CD4-positive, alpha-beta T cell treated with Interleukin-6 for 4 hours (primary cell): ENCODE data around the gene COX19.
"Not testable (repeated sequence)": the region's sequence is repeated elsewhere in the genome, so short reads cannot be mapped to it uniquely, and the experiment has no call there.

Experiments used
- DNase-seq: peaks from one replicate; pipeline ENCODE4 v3.0.0-alpha.2; 2020; ENCODE audit warnings: mixed read lengths

COX19 gene

GRCh38 chr7:959271-959670 is 16.1 kb downstream of the COX19 start:
- no peak for DNase-seq

GRCh38 chr7:958221-959200 is 16.8 kb downstream of the COX19 start:
- DNase-seq = no peak

GRCh38 chr7:957418-958220 is 17.7 kb downstream of the COX19 start:
- no peak for DNase-seq

GRCh38 chr7:956031-956430 is 19.3 kb downstream of the COX19 start:
- no peak for DNase-seq

DNA sequence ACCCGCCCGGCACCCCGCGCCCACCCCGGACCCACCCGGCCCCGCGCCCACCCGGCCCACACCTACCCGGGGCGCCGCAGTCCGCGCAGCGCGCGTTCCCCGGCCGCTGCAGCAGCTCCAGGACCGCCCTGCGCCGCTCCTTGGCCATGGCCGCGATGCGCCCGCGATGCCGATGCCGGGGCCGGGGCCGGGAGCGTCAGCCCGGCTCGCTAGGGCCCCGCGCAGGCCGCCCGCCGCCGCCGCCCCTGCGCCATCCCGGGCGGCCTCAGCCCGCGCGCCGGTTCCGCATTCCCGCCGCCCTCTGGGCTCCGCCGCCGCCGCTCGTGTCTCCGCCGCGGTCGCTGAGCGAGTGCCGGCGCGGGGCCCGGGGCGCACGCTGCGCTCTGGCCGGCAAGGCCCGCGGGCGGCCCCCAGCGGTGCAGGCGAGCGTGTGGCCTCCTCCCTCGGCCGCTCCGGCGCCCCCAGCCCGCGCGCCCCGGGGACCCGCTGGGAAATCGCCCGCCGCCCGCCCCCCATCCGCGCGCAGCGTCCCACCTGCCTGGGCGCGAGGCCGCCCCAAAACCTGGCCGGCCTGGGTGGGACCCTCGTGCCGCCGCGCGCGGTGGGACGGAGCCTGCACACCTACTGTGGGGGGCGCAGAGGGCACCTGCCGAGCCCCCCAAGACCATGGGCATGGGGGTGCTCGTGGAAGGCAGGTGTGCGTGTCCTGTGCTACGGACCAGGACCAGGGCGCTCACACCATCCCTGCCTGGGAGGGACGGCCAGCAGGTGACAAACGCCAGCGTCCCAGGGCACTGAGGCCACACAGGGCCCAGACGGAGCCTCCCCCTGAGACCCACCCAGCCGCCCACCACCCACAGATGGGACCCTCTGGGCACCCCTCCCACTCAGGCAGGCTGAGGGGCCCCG is 20.8 kb downstream of the COX19 start, which contains the start of gene ADAP1:
ADAP1 (minus strand) TSS at position 351 of the 909 bp plus-strand sequence; CDS start at position 148, 203 bp downstream.
- DNase-seq = peak; percentile 75

DNA sequence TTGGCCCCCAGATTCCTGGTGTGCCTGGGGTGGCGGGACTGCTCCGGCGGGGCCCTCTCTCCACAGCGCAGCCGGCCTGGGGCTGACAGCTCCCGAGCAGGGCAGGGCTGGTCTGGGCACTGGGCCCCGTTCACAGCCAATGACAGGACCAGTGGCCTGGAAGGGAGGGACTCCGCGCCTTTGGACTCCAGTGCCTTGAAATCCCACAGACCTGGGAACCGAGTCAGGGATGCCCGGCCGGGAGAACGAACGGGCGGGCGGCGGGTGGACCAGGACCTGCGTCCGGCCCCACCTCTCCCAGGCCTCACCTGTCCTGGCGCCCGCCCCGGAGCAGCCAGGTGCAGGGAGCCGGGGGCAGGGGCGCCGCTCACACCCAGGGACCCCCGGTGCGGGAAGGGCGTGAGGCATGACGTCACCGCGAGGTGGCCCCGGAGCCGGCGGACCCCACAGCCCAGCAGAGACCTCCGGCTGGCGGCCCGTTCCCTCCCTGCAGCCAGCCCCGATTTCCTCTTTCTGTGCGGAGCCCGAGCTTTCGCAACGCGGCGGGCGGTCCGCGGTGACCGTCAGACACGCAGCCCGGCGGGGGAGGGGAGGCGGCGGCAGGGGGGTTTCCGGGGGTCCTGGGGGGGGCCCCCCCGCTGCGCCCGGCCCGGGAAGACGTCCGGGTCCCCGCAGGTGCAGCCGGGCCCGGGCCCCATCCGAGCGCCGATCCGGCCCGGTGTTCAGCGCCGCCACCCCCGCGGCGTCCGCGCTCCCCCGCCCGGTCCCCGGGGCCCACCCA is 21.6 kb downstream of the COX19 start:
- peak; percentile 24 for DNase-seq

DNA sequence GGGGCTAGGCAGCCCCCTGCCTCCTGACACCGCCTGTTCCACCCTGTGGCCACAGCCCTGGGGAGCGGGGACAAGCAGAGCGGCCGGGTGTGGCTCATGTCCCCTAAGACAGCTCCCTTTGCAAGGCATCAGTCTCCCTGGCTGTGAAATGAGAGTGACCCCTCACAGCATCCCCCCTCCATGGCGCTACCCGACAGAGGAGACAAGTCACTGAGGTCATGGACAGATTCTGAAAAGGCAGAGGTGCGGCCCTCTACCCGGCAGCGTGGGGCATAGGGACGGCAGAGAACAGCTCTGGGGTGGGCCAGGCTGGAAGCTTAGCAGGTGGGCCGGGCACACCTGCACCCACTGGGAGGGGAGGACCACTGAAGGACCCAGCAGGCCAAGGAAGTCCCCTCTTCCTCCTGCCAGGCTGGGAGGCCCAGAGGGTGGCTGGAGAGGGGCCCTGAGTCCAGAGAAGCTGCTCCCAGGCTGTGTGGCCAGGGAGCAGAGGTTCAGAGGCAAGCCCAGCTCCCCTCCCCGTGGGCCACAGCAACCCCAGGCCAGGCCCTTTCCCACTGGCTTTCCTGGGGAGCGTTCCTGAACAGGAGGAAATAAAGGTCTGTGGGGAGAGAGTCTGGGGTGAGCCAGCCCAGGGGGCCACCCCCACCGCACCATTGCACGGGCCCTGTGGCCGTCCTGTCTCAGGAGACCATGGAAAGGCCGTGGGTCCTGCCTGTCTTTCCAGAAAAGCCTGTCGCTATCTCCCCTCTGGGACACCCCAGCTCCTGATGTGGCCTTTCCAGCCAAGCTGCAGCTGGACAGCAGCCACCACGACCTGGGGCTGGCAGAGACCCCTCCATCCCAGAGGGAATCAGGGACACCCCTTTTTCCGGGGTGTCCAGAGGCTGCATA is 22.6 kb downstream of the COX19 start:
- no peak for DNase-seq

GRCh38 chr7:951881-952547 is 23.3 kb downstream of the COX19 start:
- DNase-seq = no peak

DNA sequence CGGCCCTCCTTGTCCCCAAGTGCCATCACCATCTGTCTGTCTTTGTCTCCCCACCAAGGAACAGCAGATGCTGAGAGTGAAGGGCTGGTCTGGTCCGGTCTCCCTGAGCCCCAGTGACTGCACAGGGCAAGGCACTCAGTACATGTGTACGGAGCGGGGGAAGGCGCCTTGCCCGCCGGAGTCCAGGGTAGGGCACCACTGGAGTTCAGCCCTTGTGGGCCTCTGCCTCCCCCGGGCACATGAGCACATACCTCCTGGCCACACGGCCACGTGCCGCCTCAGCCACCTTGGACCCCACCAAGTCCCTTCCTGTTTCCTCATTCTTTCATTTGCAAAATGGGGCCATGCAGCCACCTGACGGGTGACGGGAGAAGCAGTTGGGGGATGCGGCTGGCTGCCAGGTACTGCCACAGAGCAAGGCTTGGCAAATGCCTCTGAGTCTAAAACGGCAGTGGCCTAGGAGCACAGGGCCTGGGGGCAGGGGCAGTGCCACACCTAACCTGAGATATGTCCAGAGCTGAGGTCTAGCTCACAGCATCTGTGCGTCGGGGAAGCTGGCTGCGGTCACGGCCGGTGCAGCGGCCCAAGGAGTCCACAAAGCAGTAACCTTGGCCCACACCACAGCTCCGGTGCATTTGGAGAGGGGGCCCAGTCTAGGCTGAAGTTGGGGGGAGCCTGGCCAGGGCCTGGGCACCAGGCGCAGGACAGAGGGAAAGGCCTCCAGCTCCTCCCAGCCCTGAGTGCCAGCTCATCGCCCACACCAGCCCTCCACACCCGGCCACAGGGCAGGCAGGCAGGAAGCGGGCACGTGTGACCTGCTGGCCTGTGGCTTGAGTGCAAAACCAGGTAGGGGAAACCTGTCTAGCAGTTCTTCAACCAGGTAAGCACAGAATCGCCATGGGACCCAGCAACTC is 26.1 kb downstream of the COX19 start:
- DNase-seq = no peak

DNA sequence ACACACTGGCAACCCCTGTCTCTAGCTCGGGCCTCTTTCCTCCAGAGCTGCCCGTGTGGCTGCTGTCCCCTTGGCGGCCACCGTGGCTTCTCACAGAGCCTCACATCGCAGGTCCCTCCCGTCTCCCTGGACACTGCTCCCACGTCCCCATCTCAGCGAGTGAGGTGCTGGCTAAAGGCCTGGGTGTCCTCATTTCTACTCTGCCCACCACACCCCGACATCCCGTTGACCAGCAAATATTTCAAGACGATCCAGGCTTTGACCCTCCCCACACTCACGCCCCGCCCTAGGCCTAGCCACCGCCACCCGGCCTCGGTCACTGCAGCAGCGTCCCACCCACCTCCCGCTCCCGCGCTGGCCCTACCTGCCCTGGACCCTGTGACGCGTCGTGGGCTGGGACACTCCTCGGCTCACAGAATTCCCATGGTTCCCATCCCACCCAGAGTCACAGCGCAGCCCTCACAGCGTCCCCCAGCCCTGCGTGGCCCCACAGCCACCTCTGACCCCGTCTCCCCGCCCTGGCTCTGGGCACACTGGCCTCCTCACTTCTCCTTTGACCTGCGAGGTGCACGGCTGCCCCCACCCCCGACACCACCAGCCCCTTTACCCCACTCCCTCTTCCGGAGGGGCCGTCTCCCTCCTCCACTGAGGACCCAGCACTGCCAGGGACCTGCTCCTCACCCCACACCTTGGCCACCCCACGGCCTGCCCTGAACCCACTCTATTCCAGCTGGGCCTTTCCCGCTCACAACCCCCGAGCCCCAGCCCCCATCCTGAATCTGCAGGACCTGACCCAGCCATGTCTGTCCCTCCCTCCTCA is 27.7 kb downstream of the COX19 start:
- no peak for DNase-seq

DNA sequence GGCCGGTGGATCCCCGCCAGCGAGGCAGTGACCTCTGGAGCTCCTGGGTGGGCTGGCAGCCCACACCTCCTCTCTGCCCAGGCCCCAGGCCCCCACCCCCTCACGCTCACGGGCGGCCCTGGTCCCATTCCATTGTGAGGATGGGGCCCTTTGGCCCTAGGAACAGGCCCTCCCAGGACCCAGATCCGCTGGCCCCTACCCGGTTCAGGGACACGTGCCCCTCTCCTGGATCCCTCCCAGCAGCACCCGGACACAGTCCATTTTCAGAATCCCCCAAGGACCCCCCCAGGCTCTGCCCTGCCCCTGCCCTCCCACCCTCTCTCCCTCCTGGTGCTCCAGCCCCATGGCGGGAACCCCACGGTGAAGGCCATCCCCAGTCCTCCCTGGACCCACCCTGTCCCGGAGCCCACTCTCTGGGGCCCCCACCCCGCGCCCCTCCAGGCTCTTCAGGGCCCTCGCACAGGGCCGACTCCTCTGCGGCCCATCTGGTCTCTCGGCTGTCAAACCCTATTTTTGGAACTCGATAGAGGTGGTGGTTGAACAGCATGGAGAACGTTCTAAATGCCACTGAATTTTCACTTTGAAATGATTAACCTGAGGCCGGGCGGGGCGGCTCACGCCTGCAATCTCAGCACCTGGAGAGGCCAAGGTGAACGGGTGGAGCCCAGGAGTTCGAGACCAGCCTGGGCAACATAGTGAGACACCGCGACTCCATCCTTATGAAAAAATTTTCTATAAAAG is 28.9 kb downstream of the COX19 start:
- DNase-seq = no peak

DNA sequence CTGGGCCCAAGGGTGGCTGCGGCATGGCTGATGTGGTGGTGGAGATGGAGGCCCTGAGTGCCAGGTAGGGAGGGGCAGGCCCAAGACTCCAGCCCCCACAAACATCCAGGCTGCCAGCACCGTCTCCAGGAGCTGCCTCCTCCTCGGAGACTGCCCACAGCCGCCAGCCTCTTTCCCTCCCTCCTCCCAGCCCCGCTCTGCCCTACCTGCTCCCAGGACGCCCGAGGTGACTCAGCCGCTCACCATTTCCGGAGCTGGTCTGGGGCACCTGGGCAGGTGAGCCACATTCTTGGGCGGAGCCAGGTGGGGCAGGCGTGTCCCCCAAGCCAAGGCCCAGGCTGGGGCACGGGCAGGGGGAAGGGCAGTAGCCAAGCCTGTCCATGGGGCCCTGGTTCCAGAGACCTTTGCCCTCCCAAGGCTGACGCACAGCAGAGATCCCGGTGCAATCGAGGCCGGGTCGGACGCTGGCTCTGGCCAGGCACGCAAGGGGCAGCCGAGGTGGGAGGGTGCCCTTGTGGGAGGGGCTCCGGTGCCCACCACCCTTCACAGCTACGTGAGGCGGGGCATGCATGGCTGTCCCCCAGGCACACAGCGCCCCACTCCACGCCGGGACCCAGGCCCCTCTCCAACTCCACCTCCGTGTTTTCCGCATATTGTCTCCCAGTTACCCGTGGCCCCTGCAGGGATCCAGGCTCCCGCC is 29.6 kb downstream of the COX19 start:
- DNase-seq = no peak

DNA sequence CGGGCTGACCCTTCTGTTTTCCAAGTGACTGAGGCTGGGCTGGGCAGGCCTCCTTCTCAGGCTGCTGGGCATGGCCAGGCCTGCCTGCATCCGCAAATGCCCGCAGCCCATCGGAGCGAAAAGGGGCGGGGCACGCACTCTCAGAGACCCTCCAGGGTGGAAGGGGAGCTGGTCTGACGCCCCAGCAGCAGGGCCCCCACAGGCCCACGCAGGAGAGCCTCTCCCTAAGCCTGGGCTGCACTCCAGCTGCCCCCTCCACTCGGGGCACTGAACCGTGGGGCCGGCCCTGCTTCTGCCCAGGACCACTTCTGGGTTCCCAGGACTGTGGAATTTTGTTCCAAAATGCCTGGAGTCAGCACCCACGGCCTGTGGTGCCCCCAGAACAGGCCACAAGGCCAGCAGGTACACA is 30.2 kb downstream of the COX19 start:
- DNase-seq = no peak

GRCh38 chr7:944744-945143 is 30.6 kb downstream of the COX19 start:
- no peak for DNase-seq

DNA sequence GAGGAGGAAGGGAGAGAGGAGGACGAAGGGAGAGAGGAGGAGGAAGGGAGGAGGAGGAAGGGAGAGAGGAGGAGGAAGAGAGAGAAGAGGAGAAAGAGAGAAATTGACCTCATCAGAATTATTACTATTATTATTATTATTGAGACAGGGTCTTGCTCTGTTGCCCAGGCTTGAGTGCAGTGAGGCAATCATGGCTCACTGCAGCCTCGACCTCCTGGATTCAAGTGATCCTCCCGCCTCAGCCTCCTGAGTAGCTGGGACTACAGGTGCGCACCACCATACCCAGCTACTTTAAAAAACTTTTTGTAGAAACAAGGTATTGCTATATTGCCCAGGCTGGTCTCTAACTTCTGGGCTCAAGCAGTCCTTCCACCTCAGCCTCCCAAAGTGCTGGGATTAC is 31.6 kb downstream of the COX19 start:
- DNase-seq = not testable (repeated sequence)

DNA sequence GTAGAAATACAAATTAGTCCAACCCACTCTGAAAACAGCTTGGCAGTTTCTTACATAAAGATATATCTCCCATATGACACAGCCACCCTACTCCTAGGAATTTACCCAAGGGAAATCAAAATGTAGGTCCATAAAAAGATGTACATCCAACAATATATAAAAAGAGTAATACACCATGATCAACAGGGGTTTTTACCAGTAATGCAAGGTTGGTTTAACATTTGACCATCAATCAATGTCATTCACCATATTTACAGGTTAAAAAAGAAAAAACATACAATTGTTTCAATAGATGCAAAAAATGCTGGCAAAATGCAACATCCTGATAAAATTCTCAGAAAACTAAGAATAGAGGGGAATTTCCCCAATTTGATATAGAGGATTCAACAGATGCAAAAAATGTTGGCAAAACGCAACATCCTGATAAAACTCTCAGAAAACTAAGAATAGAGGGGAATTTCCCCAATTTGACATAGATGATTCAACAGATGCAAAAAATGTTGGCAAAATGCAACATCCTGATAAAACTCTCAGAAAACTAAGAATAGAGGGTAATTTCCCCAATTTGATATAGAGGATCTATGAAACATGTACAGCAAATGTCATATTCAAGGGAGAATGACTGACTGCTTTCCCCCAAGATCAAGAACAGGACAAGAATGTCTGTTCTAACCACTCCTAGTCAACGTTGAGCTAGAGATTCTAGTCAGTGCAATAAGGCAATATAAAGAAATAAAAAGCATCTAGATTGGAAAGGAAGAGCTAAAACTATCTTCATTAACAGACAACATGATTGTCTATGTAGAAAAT is 34.5 kb downstream of the COX19 start:
- DNase-seq = no peak
